ENCODE measurements around the gene HRH2. TPM values are rescaled to one million over a fixed set of nuclear protein-coding genes. Genes with fewer than 3 reads are reported as not detected.

The HRH2 gene
- polyA plus RNA-seq, 1 donor (not counting 4 experiments of a cell fraction or from before 2014, with no cell fraction given): not detected

GRCh38 chr5:175652741-175653663 lies 4.9 kb upstream of the HRH2 start:
- FAIRE-seq: no peak
- TF ChIP-seq CTCF (optimal IDR thresholded peaks at IDR 0.05 in 1 of 3, IDR thresholded peaks at IDR 0.05 in 1 of 3, conservative IDR thresholded peaks at IDR 0.05 in 1 of 3; ENCODE audit: extremely low read depth in 1 of 3, insufficient read depth in 2 of 3, low read length in 3 of 3) (no peak), EZH2 (IDR thresholded peaks at IDR 0.05; ENCODE audit: low read length) (no peak)
- no peak for DNase-seq (ENCODE audit: low read depth, low spot score)
- Histone ChIP-seq H3K4me2 (ENCODE audit: control insufficient read depth, extremely low read depth, insufficient read depth, low read depth, low read length) (no peak overlapping the region), H3K79me2 (ENCODE audit: control insufficient read depth, insufficient read depth, low read length) (no peaks in the 10 kb centered on the region), H3K36me3 (ENCODE audit: control insufficient read depth in 2 of 2, extremely low read depth in 1 of 2, insufficient read depth in 2 of 2, low read length in 2 of 2) (no peaks in the 10 kb centered on the region), H3K4me3 (ENCODE audit: control insufficient read depth in 2 of 3, extremely low read depth in 1 of 3, insufficient read depth in 2 of 3, low read depth in 1 of 3, low read length in 3 of 3) (no peak overlapping the region), H2AFZ (ENCODE audit: control insufficient read depth, low read length) (no peak overlapping the region), H3K27ac (ENCODE audit: control insufficient read depth, insufficient read depth, low read length) (no peak overlapping the region), H3K4me1 (ENCODE audit: control insufficient read depth, extremely low read depth, insufficient read depth, low read length) (no peaks in the 10 kb centered on the region), H3K27me3 (ENCODE audit: control insufficient read depth, extremely low read depth, insufficient read depth, low read length) (peaks cover 18% of the 10 kb centered on the region), H4K20me1 (ENCODE audit: control insufficient read depth, extremely low read depth, insufficient read depth, low read length) (no peaks in the 10 kb centered on the region), H3K9ac (ENCODE audit: control insufficient read depth, extremely low read depth, insufficient read depth, low read length) (no peak overlapping the region), H3K9me3 (ENCODE audit: control insufficient read depth, low read depth, low read length) (peaks cover 3% of the 10 kb centered on the region), H3K9me1 (ENCODE audit: control insufficient read depth, extremely low read depth, insufficient read depth, low read length) (no peaks in the 10 kb centered on the region)
- dilution Hi-C loops (cut with MboI; ENCODE audit: extremely low pct_ligation_motif_present, low sequenced_read_pairs): no loop called here

GRCh38 chr5:175653763-175654162 lies 4.1 kb upstream of the HRH2 start:
- Histone ChIP-seq H2AFZ (ENCODE audit: control insufficient read depth, low read length) (no peak overlapping the region), H3K27ac (ENCODE audit: control insufficient read depth, insufficient read depth, low read length) (no peak overlapping the region), H3K27me3 (ENCODE audit: control insufficient read depth, extremely low read depth, insufficient read depth, low read length) (peaks cover 25% of the 10 kb centered on the region), H3K79me2 (ENCODE audit: control insufficient read depth, insufficient read depth, low read length) (no peaks in the 10 kb centered on the region), H3K9ac (ENCODE audit: control insufficient read depth, extremely low read depth, insufficient read depth, low read length) (no peak overlapping the region), H3K36me3 (ENCODE audit: control insufficient read depth in 2 of 2, extremely low read depth in 1 of 2, insufficient read depth in 2 of 2, low read length in 2 of 2) (no peaks in the 10 kb centered on the region), H3K9me3 (ENCODE audit: control insufficient read depth, low read depth, low read length) (peaks cover 3% of the 10 kb centered on the region), H3K4me3 (ENCODE audit: control insufficient read depth in 2 of 3, extremely low read depth in 1 of 3, insufficient read depth in 2 of 3, low read depth in 1 of 3, low read length in 3 of 3) (no peak overlapping the region), H3K9me1 (ENCODE audit: control insufficient read depth, extremely low read depth, insufficient read depth, low read length) (no peaks in the 10 kb centered on the region), H3K4me2 (ENCODE audit: control insufficient read depth, extremely low read depth, insufficient read depth, low read depth, low read length) (no peak overlapping the region), H4K20me1 (ENCODE audit: control insufficient read depth, extremely low read depth, insufficient read depth, low read length) (no peaks in the 10 kb centered on the region), H3K4me1 (ENCODE audit: control insufficient read depth, extremely low read depth, insufficient read depth, low read length) (no peaks in the 10 kb centered on the region)
- dilution Hi-C loops (cut with MboI; ENCODE audit: extremely low pct_ligation_motif_present, low sequenced_read_pairs): no loop called here
- no peak for DNase-seq (ENCODE audit: low read depth, low spot score)
- FAIRE-seq: no peak
- TF ChIP-seq CTCF (optimal IDR thresholded peaks at IDR 0.05 in 1 of 3, IDR thresholded peaks at IDR 0.05 in 1 of 3, conservative IDR thresholded peaks at IDR 0.05 in 1 of 3; ENCODE audit: extremely low read depth in 1 of 3, insufficient read depth in 2 of 3, low read length in 3 of 3): no peak
- TF ChIP-seq EZH2 (IDR thresholded peaks at IDR 0.05; ENCODE audit: low read length): no peak
